IPS-18c (cell line): ENCODE measurements around the gene TXNDC12.

Experiments used
- H3K4me3 ChIP-seq: 2 replicates; pipeline ENCODE4 v1.7.0; 2013; ENCODE audit warnings: low read depth, mild to moderate bottlenecking, low read length, moderate library complexity; ENCODE audit not compliant: insufficient read depth
- H3K9me3 ChIP-seq: one replicate; pipeline ENCODE4 v1.6.1; 2013; ENCODE audit warnings: mild to moderate bottlenecking, low read length, moderate library complexity; ENCODE audit not compliant: control insufficient read depth, insufficient read depth

The TXNDC12 gene

GRCh38 chr1:51976846-51977602 is 78.0 kb downstream of the TXNDC12 start:
- Histone ChIP-seq H3K4me3 (no peak overlapping the region), H3K9me3 (no peaks in the 10 kb centered on the region)

- no peaks in the 10 kb centered on the region for H3K9me3 ChIP-seq
- H3K4me3 ChIP-seq = no peak overlapping the region
Observed at GRCh38 chr1:51973587-51974474, 81.2 kb downstream of the TXNDC12 start.
